Kidney (tissue), 14 donors: ENCODE measurements around the gene SPOCK1. TPM values are rescaled to one million over a fixed set of nuclear protein-coding genes. Genes with fewer than 3 reads are reported as not detected.

Source experiments
- DNase-seq, 5 donors: peaks; one replicate each; pipeline ENCODE4 v3.0.0-alpha.2; 2013 to 2020
- FAIRE-seq: peaks from 2 replicates; lab custom pipeline; 2012; peaks lifted over from hg19 to GRCh38; lab: Jason Lieb, UNC
- H3K27ac ChIP-seq, 2 donors: one replicate each; pipeline ENCODE4 v1.7.0; 2013; ENCODE audit warnings: low read depth in 2 of 2, low read length in 2 of 2, inconsistent platforms in 1 of 2
- H3K27me3 ChIP-seq: one replicate; pipeline ENCODE4 v1.7.1; 2013; ENCODE audit warnings: low read length, inconsistent platforms; ENCODE audit not compliant: control insufficient read depth, insufficient read depth
- H3K36me3 ChIP-seq, 3 donors: one replicate each; pipeline versions ENCODE4 v1.7.0 to v1.7.1; 2013; ENCODE audit warnings: low read length in 3 of 3, control low read depth in 1 of 3, inconsistent platforms in 1 of 3; ENCODE audit not compliant: insufficient read depth in 3 of 3, control insufficient read depth in 2 of 3
- H3K4me1 ChIP-seq, 3 donors: one replicate each; pipeline versions ENCODE4 v1.7.0 to v1.7.1; 2013; ENCODE audit warnings: low read length in 3 of 3, inconsistent platforms in 1 of 3, low read depth in 1 of 3; ENCODE audit not compliant: control insufficient read depth in 2 of 3, insufficient read depth in 2 of 3
- H3K4me3 ChIP-seq, 3 donors: one replicate each; pipeline versions ENCODE4 v1.7.0 to v1.8.1; 2013; ENCODE audit warnings: low read length in 3 of 3, control low read depth in 1 of 3, inconsistent platforms in 1 of 3
- H3K9ac ChIP-seq, 3 donors: one replicate each; pipeline versions ENCODE4 v1.7.0 to v1.7.1; 2013; ENCODE audit warnings: low read length in 3 of 3, control low read depth in 1 of 3, inconsistent platforms in 1 of 3
- H3K9me3 ChIP-seq, 3 donors: one replicate each; pipeline versions ENCODE4 v1.7.0 to v1.7.1; 2013; ENCODE audit warnings: low read length in 3 of 3, control low read depth in 1 of 3, inconsistent platforms in 1 of 3; ENCODE audit not compliant: control insufficient read depth in 2 of 3, insufficient read depth in 1 of 3
- intact Hi-C: fragments of 100-400 bp; cut with DNase I; formaldehyde crosslinking; loops from one replicate; pipeline ENCODE4 v1.11.1; 2022
- polyA plus RNA-seq: library from polyadenylated mRNA; stranded (reverse); fragments of 350-450 nt; fragmentation: Illumina TruSeq; extraction: RNeasy Lipid Tissue Mini Kit (QIAGEN cat#74804); gene quantifications from one replicate; pipeline ENCODE4 v1.2.3, GENCODE V29; 2014; ENCODE audit warnings: low read depth, low replicate concordance; ENCODE audit not compliant: insufficient read depth
- total RNA-seq: library from RNA; stranded (reverse); fragmentation: NEBNext Ultra II Directional; extraction: Animal tissue kit (Norgen Biotek cat#: 25700); gene quantifications from one replicate; pipeline ENCODE4 v1.2.1, GENCODE V29; 2021
- TF ChIP-seq, protein P1 (sequence below): IDR thresholded peaks from 3 replicates; pipeline ENCODE4 v1.5.1; 2012; ENCODE audit warnings: mild to moderate bottlenecking, moderate library complexity, borderline replicate concordance; ENCODE audit not compliant: insufficient read depth; ENCODE audit errors: extremely low read depth
- donor health status: control.
- donor health status: control.
- donor health status: control.
- donor health status: control.
- donor health status: control.
- donor health status: DM: yes; HTN: yes; CAD: no.
- donor health status: Normal renal cell carcinoma (clear cell type).

SPOCK1 gene
- total and polyA plus RNA-seq, 2 donors from 2014 or later = 15.7 to 32.8 TPM

DNA sequence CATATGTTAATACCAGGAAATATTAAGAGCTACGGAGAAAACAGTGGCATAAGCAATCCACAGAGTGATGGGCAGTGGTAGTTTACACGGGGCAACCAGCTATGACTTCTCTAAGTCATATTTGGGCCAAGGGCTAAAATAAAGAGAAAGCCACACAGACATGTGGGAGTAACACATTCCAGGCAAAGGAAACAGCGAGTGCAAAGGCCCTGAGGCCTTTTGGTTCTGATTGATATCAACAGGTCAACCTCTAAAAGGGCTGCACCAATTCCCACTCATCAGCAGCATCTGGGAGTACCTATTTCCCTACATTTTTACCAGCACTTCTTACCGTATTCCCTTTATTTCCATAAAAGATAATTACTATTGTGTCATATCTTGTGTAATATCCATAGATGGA lies 173.4 kb downstream of the SPOCK1 start:
- TF ChIP-seq, protein P1, sequence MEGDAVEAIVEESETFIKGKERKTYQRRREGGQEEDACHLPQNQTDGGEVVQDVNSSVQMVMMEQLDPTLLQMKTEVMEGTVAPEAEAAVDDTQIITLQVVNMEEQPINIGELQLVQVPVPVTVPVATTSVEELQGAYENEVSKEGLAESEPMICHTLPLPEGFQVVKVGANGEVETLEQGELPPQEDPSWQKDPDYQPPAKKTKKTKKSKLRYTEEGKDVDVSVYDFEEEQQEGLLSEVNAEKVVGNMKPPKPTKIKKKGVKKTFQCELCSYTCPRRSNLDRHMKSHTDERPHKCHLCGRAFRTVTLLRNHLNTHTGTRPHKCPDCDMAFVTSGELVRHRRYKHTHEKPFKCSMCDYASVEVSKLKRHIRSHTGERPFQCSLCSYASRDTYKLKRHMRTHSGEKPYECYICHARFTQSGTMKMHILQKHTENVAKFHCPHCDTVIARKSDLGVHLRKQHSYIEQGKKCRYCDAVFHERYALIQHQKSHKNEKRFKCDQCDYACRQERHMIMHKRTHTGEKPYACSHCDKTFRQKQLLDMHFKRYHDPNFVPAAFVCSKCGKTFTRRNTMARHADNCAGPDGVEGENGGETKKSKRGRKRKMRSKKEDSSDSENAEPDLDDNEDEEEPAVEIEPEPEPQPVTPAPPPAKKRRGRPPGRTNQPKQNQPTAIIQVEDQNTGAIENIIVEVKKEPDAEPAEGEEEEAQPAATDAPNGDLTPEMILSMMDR = no peak
- Histone ChIP-seq H3K9ac (no peak overlapping the region), H3K27ac (no peak overlapping the region), H3K36me3 (no peaks in the 10 kb centered on the region), H3K9me3 (no peaks in the 10 kb centered on the region), H3K4me1 (no peaks in the 10 kb centered on the region), H3K27me3 (no peaks in the 10 kb centered on the region), H3K4me3 (no peak overlapping the region)
- FAIRE-seq = no peak
- DNase-seq = no peak
- intact Hi-C loops = no loop called here

DNA sequence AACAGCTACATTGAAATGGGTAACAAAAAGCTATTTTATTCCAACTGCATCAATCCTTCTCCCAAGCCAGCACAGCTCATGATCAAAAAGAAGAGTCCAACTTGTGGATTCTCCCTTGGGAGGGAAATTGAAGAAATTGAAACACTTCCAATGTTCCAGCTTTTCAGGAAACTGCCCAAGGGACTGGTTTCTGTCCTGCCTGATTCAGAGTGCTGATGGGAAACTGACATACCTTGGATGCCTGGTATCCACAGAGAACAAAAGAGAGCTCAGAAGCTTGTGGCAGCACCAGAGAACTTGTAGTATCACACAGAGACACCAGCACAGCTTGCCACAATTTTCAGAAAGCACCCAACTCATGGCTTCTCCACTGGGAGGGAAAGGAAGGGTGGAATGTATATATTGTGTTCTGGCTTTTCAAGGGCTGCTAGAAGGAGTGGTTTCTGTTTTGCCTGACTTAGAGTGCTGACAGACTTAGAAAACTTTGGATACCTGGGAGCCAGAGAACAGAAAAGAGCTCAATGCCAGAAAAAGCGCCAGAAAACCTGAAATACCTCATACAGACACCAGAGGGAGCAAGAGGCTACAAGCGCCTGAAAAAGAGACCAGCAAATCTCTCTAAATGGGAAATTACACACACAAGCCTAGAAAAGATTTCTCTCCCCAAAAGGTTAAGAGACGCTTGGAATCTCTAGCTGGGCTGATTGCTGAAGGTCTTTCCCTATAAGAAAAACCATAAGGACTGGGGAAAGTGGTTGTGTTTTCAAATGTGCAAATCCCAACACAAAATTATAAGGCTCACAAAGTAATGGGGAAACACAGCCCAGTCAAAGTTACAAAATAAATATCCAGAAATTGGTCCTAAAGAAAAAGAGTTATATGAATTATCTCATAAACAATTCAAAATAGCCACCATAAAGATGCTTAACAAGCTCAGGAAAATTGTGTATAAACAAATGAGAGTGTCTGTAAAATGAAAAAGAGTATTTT lies 178.8 kb downstream of the SPOCK1 start:
- TF ChIP-seq, protein P1 = peak; percentile 76
- no peaks in the 10 kb centered on the region for H3K27me3 ChIP-seq
- DNase-seq (peak in 4 of 5 donors; percentile 42 to 78 (median 67)), FAIRE-seq (peak; percentile 74)
- H3K36me3 ChIP-seq = no peaks in the 10 kb centered on the region
- H3K9me3 ChIP-seq = no peaks in the 10 kb centered on the region
- peaks cover 0 to 2% (median 0%) of the 10 kb centered on the region in 3 donors for H3K4me1 ChIP-seq
- H3K4me3 ChIP-seq = no peak overlapping the region
- no peak overlapping the region for H3K9ac ChIP-seq
- intact Hi-C loops = loop anchor here (5.0 kb wide), 1 partner anchor 177 kb away; the partner anchor contains the start of gene SPOCK1
- no peak overlapping the region for H3K27ac ChIP-seq

DNA sequence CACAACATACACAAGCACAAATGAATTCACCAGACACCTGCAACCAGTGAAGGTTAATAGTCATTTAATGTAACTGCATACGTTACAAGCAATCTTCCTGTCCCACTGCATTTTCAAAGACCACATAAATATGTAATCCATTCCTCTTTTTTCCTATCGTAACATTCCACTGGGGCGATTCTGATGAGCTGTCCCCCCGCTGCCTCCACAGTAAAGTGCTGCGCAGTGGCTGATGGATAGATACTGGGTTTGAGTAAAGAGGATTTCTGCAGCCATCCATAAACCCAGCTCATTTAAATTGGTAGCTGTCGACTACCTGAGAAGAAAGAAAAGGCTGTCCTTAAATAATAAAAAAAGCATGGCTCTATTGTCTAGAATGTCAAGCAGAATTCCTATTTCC lies 181.1 kb downstream of the SPOCK1 start:
- peaks cover 0 to 3% (median 0%) of the 10 kb centered on the region in 3 donors for H3K4me1 ChIP-seq
- intact Hi-C loops = no loop called here
- TF ChIP-seq, protein P1 = no peak

More for the DNA sequence above, 181.1 kb downstream of the SPOCK1 start:
- Histone ChIP-seq H3K36me3 (no peaks in the 10 kb centered on the region), H3K27me3 (no peaks in the 10 kb centered on the region), H3K27ac (no peak overlapping the region), H3K9me3 (no peaks in the 10 kb centered on the region), H3K4me3 (no peak overlapping the region), H3K9ac (no peak overlapping the region)
- DNase-seq (no peak), FAIRE-seq (no peak)
